GDM1 (cell line): Measurements from ENCODE around the gene IGF2BP2.
"Not testable (repeated sequence)": the region's sequence is repeated elsewhere in the genome, so short reads cannot be mapped to it uniquely, and the experiment has no call there.

Experiments used
- DNase-seq: peaks from one replicate; lab custom pipeline; 2025; lab: John Stamatoyannopoulos, UW

The IGF2BP2 gene

GRCh38 chr3:185837414-185837813, 12.6 kb upstream of the IGF2BP2 start:
- DNase-seq, result no peak

GRCh38 chr3:185831990-185832389, 7.1 kb upstream of the IGF2BP2 start:
- no peak for DNase-seq

DNA sequence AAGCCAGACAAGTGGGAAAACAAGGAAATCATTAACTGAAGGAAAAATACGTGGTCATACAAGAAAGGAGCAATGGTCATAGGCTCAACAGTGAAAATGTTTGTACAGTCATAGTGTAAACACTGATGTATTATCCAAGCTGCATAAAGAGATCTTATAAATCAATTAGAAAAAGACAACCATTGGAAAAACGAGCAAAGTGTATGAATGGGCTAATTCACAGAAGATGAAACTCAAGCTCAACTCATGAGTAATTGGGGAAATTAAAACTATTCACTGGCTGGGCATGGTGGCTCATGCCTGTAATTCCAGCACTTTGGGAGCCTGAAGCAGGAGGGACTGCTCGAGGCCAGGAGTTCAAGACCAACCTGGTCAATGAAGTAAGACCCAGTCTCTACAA, 6.4 kb upstream of the IGF2BP2 start:
- DNase-seq, result no peak

DNA sequence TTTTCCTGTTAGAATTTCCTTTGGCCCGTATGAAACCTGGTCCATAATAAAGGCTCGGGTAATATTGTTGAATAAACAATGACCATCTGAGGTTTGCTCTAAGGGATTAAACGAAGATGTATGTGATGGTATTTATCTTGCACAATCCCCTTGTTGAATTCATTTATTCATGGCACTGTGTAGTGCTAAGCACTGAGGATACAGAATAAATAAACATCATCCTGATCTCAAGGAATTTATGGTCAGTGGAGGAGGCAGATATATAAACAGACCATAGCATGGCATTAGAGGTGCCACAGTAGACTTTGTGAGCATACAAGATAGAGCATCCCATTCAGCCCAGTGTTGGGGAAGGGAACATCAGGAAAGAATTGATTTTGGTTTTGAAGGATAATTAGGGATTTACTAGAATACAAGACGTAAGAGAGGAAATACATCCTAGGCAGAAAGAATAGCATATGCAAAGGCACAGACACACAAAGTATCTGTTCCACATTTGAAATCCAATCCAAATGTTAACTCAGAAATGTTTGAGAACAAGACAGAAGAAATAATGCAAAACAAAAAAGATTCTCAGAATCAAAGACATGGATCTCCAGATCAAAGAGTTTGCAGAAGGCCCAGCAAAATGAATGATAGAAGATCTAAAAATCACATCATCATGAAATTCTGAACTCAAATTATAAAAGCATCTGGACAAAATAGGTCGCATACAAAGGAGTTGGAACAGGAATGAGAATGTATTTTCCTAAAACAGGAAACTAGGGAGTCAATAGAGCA, 5.4 kb upstream of the IGF2BP2 start:
- DNase-seq, result no peak

DNA sequence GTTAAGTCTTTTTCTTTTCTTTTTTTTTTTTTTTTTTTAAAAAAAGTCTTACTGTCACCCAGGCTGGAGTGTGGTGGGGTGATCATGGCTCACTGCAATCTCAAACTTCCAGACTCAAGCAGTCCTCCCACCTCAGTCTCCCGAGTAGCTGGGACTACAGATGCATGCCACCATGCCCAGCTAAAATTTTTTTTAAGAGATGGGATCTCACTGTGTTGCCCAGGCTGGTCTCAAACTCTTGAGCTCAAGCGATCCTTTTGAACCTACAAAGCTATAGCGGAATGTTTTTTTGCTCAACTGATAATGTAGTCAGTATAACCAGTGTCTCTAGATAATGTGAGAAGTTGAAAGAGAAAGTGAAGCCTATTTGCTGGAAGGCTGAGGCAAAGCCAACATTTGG, 3.9 kb upstream of the IGF2BP2 start:
- DNase-seq, result no peak

GRCh38 chr3:185827595-185828344, 2.9 kb upstream of the IGF2BP2 start:
- DNase-seq, result no peak

DNA sequence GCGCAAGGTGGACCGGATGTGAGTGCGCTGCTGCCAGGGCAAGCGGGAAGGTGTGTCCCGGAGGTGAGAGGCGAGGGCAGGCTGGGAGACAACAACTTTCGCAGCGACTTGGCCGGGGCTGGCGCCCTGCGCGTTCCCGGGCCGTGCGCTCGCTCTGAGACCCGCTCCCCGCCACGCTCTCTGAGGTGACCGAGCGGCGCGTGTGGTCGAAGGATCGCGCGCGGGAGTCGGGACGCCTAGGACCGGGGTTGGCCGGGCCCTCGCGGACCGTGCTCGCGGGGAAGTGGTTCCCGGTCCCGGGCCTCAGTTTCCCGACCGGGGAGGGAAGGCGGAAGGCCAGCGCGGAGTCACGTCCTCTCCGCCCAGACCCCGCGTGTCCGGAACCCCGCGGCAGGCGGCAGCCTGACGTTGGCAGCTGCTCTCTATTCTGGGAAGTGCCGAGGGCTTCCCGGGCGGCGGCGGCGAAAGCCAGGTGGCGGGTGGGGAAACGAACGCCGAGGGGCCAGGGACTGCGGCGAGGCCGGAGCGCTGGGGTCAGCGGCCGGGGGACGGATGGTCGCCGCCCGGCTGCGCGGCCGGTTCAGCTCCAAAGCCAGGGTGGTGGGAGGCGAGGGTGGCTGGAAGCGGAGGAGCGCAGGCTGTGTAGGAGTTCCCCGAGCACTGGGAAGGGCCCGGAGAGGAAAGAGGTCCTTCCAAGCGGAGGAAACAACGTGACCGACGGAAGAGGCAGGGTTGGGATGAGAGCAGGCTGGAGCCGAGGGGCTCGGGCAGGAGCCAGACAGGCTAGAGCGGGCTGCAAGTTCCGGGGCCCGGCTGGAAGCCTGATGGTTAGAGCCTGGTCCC, 1.0 kb upstream of the IGF2BP2 start:
- peak; percentile 37 for DNase-seq

DNA sequence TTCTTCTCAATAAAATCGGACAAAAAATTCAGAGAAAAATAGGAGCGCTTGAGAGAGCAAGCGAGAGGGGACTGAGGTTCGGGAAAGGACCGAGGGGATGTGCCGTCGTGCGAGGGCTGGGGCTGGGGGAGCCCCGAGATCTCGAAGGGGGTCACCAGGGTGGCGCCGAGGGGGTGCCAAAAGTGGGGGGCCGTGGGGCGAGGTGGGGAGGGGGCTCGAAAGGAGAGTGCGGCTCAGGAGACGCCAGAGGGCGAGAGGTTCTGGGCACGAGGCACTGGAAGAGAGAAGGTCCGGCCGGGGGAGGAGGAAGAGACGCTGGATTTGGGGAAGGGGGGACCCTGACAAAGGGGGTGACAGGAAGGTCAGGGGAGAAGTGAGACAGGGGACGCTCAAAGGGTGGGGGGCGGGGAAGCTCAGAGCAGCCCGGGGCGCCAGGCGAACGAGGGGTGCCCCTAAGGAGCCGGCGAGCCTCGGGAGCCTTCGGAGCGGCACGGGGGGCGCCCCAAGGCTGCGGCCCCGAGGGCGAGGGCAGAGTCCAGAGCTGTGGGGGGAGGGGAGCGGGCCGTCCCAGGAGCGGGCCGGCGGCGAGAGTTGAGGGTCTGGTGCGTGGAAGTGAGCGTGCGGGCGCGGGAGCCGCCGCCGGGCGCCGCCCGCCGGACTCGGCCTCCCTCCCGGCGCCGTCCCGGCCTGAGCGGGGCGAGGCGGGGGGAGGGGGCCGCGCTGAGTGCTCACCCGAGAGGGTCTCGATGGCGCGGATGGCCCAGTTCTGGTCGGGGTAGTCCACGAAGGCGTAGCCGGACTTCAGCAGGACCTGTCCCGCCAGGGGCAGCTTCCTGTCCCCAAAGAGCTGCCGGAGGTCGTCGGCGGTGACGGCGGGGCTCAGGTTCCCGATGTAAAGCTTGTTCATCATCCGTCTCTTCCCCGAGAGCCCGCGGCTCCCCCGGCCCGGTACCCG, 514 bp downstream of the IGF2BP2 start:
- no peak for DNase-seq

DNA sequence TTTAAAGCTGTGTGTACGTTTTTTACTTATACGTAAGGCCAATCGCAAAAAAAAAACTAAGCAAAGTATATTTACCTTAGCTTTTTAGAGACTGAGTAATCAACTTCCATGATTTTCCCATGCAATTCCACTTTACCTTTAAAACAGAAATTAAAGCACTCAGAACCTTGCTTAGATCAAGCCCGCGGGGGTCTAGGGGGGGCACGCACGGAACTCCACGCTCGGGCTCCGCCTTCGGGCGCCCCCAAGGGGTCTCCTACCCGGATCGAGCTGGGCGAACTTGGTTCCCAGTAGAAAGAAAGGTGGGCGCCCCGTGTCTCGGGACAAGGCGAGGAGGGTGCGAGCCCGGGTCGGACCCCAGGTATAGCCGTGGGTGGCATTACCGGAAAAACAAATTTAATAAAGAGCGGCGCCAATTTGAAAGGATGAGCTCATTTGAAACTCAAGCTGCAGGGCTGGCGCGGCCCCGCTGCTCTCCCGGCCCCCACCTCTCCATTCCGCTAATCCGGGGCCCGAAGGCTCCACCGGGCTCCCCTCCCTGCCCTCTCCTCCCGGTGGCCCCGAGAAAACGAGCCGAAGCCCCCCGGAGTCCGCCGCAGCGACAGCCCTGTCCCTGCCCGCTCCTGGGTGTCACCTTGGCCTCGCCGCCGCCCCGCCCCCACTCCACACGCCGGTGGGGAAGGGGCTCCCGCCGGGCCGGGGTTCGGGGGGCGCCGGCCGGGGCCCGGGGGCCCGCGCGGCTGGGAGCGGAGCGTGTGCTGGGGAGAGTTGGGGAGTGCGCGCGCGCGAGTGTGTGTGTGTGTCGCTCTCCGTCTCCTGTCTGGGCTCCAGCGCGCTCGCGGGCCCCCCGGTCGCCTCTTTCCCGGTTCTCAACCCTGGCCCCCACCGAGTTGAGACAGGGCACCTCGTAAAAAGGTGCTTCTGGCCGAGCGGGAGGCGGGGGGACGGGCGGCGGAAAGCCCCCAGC, 1.5 kb downstream of the IGF2BP2 start:
- DNase-seq, result peak; percentile 8

DNA sequence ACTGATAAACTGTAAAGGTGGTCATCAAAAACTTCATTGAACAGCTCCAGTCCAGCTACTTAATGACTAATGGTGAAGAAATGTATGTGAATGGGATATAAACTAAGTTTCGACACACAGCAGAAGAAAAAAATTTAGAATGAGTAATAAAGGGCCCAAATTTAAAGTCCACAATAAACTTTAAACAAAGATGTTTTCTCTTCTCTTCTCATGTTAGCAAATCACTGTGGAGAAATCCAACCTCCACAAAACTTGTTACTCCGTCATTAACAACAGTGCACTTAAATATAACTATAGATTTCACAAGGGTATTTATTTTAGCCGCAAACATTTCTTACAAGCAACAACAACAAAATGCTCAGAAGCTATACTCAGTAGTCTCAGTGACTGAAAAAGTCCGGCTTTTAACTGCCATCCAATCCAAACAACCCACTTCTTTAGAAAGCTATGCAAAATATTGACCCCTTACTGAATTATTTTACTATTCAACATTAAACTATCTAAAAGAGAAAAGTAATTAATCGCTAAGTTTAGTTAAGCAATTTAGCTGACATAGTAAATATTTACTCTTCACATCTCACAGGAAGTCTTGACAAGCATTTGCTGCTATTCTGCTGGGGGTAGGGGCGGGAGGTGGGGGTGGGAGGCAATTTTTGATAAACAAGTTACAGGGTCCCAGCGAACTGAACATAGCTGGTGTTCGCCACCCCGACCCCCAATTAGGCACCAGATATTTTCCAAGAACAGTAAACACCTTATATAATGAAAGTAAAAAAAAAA, 2.4 kb downstream of the IGF2BP2 start:
- DNase-seq, result no peak

- DNase-seq, result no peak
Measured at GRCh38 chr3:185820973-185821758, 3.7 kb downstream of the IGF2BP2 start.

GRCh38 chr3:185818267-185818875, 6.5 kb downstream of the IGF2BP2 start:
- DNase-seq, result no peak

- no peak for DNase-seq
Measured at GRCh38 chr3:185815391-185816282, 9.2 kb downstream of the IGF2BP2 start.

GRCh38 chr3:185813691-185814215, 11.1 kb downstream of the IGF2BP2 start:
- no peak for DNase-seq

DNA sequence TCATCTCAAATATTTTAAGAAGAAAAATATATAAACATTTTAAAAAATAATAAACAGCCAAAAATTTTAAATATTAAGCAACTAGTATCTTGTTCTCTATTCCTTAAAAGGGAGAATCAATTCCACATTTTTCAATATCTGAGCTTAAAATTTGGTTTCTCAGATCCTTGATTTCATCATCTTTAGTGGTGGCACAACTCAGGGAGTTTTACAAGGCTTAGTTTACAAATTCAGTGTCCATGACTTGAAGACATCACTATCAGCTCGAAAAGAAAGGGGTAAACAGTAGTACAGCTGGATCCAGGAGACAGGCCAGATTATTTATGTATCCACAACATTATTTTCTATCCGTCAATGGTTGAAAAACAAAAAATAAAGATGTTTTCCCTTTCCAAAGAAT, 11.6 kb downstream of the IGF2BP2 start:
- no peak for DNase-seq

DNA sequence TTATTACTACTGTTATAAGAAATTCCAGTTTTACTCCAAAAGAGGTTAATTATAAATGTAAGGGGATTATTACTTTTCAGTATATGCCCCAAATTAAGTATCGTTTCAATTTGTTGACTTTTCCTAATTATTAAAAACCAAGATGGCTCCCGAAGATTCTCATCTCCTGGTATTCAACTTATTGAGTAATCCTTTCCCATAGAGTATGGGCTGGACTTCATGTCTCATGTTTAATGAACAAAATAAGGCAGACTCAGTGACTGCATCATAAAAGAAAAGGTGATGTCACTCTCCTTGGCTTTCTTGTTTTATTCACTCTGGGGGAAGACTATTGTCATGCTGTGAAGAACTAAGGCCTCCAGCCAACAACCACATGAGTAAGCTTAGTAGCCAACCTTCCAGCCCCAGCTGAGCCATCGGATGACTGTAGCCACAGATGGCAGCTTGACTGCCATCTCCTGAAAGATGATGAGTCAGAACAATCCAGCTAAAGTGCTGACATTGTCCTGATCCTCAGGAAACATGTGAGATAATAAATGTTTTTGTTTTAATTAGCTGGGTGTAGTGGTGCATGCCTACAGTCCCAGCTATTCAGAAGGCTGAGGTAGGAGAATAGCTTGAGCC, 17.3 kb downstream of the IGF2BP2 start:
- no peak for DNase-seq

- DNase-seq, result not testable (repeated sequence)
Measured at GRCh38 chr3:185798831-185799110, 26.1 kb downstream of the IGF2BP2 start.
